GM12892 (cell line): ENCODE measurements around the gene VGLL4.

Source experiments
- POLR2A ChIP-seq: IDR thresholded peaks from 2 replicates; pipeline ENCODE4 v1.6.1; 2011; ENCODE audit warnings: low read depth, low read length, control low read depth
- TAF1 ChIP-seq: IDR thresholded peaks from 2 replicates; pipeline ENCODE4 v1.6.1; 2011; ENCODE audit warnings: low read depth, mild to moderate bottlenecking, control low read depth, low read length, borderline replicate concordance

DNA sequence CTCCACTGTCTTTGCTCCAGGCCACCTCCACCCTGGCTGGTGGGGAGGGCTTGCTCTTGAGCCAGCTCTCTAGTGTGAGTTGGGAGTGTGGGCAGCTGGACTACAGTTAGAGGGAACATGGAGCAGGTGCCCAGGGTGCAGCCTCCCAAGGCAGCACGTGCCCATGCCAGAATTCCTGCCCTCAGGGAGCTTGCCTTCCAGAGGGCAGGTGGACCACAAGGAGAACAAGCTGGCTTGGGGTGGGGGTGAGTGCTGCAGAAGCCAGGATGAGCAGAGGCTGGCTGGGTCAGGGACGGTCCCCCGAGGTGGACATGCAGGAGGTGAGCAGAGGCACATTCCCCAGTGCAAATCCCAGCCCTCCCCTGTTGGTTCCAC lies 89.5 kb downstream of the VGLL4 start:
- TF ChIP-seq POLR2A (no peak), TAF1 (no peak)
